Spleen (tissue), 11 donors: ENCODE results near the gene WHRN. TPM values are rescaled to one million over a fixed set of nuclear protein-coding genes. Genes with fewer than 3 reads are reported as not detected.

Experiments used
- DNase-seq: peaks from one replicate; pipeline ENCODE4 v3.0.0-alpha.2; 2020
- H3K27ac ChIP-seq, 8 donors: fragments of 200-600 bp; sonication (generic) in 7 of 8; 1 replicate in 4 of 8; 2 replicates in 4 of 8; pipeline versions ENCODE4 v1.5.0 to v1.8.0; 2016 to 2021; ENCODE audit warnings: inconsistent platforms in 4 of 8, mild to moderate bottlenecking in 4 of 8, moderate library complexity in 1 of 8
- H3K27me3 ChIP-seq, 7 donors: fragments of 200-600 bp; sonication (generic) in 6 of 7; replicated peaks in 1 of 7; 1 replicate in 4 of 7; 2 replicates in 3 of 7; pipeline versions ENCODE4 v1.5.0 to v1.8.0; 2016 to 2021; ENCODE audit warnings: inconsistent platforms in 3 of 7, mild to moderate bottlenecking in 1 of 7
- H3K36me3 ChIP-seq, 6 donors: fragments of 200-600 bp; sonication (generic) in 5 of 6; 1 replicate in 4 of 6; 2 replicates in 2 of 6; pipeline versions ENCODE4 v1.5.0 to v1.8.0; 2016 to 2021; ENCODE audit warnings: inconsistent platforms in 2 of 6
- H3K4me1 ChIP-seq, 6 donors: fragments of 200-600 bp; sonication (generic) in 5 of 6; 1 replicate in 3 of 6; 2 replicates in 3 of 6; pipeline versions ENCODE4 v1.5.0 to v1.8.0; 2016 to 2021; ENCODE audit warnings: inconsistent platforms in 3 of 6
- H3K4me3 ChIP-seq, 8 donors: fragments of 200-600 bp; sonication (generic) in 7 of 8; 1 replicate in 4 of 8; 2 replicates in 4 of 8; pipeline versions ENCODE4 v1.5.0 to v1.8.0; 2016 to 2021; ENCODE audit warnings: inconsistent platforms in 4 of 8, mild to moderate bottlenecking in 4 of 8, moderate library complexity in 2 of 8
- H3K9me3 ChIP-seq, 8 donors: fragments of 200-600 bp; sonication (generic) in 7 of 8; 1 replicate in 4 of 8; 2 replicates in 4 of 8; pipeline versions ENCODE4 v1.5.0 to v1.8.0; 2016 to 2021; ENCODE audit warnings: inconsistent platforms in 4 of 8
- CTCF ChIP-seq, 11 experiments: fragments of 200-600 bp in 7 of 11; fragments of 450-650 bp in 4 of 11; sonication (generic) in 4 of 11; IDR thresholded peaks in 8 of 11; conservative IDR thresholded peaks in 3 of 11; 1 replicate in 7 of 11; 2 replicates in 4 of 11; pipeline versions ENCODE4 v1.4.0 to v1.8.0; 2016 to 2021; ENCODE audit warnings: antibody characterized with exemption in 11 of 11, inconsistent platforms in 4 of 11, mild to moderate bottlenecking in 1 of 11
- POLR2A ChIP-seq, 3 donors: fragments of 450-650 bp; IDR thresholded peaks; one replicate each; pipeline ENCODE4 v1.5.1; 2017; ENCODE audit warnings: antibody characterized with exemption in 3 of 3, mild to moderate bottlenecking in 1 of 3
- POLR2AphosphoS5 ChIP-seq, 3 donors: sonication (generic); formaldehyde crosslinking; IDR thresholded peaks; one replicate each; pipeline ENCODE4 v1.5.1; 2017; ENCODE audit warnings: antibody characterized with exemption in 3 of 3
- WGBS, 5 donors: extraction: QIAGEN DNeasy Blood & Tissue Kit in 3 of 5; methylation state at CpG; one replicate each; pipeline versions ENCODE4 v1.1.5 to v1.1.7; 2013 to 2018; 5-methylcytosine and 5-hydroxymethylcytosine counted together
- intact Hi-C: fragments of 100-400 bp; cut with DNase I; formaldehyde crosslinking; loops from one replicate; pipeline ENCODE4 v1.15.0; 2023; ENCODE audit warnings: low total_unique reads
- polyA plus RNA-seq, 3 donors: library from polyadenylated mRNA; stranded (reverse); fragments of 200-250 nt; gene quantifications; one replicate each; pipeline ENCODE4 v1.2.1, GENCODE V29; 2013
- total RNA-seq, 7 donors: library from RNA; depleted of rRNA in 3 of 7; stranded (reverse); fragments of >200 nt in 3 of 7; fragmentation: NEBNext Ultra II Directional in 4 of 7; extraction: Animal tissue kit (Norgen Biotek cat#: 25700) in 4 of 7; gene quantifications; one replicate each; pipeline versions ENCODE4 v1.1.0 to v1.2.1, GENCODE V29; 2016 to 2021
- donor health status: healthy with polysubstance abuse.
- donor health status: DM: no; HTN: no; CAD: no; lungs with moderate emphysema.
- donor health status: DM: no; HTN: no; CAD: no.
- donor health status: Bipolar disorder and iron deficiency.
- donor health status: healthy.
- donor health status: DM: no; HTN: no; CAD: no.
- donor health status: DM: yes; HTN: yes; CAD: no.

WHRN gene
- total and polyA plus RNA-seq, 10 donors = 3.7 to 51.6 (median 26.8) TPM

- H3K27me3 ChIP-seq = no peaks in the 10 kb centered on the region
- TF ChIP-seq POLR2AphosphoS5 (IDR thresholded peaks at IDR 0.05) (no peak), POLR2A (IDR thresholded peaks at IDR 0.05) (no peak), CTCF (IDR thresholded peaks at IDR 0.05 in 8 of 11, conservative IDR thresholded peaks at IDR 0.05 in 3 of 11) (no peak)
- peaks cover 65 to 100% (median 96%) of the 10 kb centered on the region in 6 donors for H3K4me1 ChIP-seq
- DNase-seq = no peak
- H3K4me3 ChIP-seq = peak overlapping the region in 1 of 8 donors; percentile 64
- H3K27ac ChIP-seq = peak overlapping the region; percentile 58 to 99 (median 94)
- H3K36me3 ChIP-seq = peaks cover 4 to 100% (median 45%) of the 10 kb centered on the region in 6 donors
- intact Hi-C loops = no loop called here
- WGBS, 5 donors = 54 to 63% (median 61%) methylated on average over 9 of the region's 9 CpGs
- H3K9me3 ChIP-seq = no peaks in the 10 kb centered on the region
Observed at GRCh38 chr9:114374936-114375335, 130.3 kb downstream of the WHRN start.

GRCh38 chr9:114373960-114374730, 131.1 kb downstream of the WHRN start:
- Histone ChIP-seq H3K27ac (peak overlapping the region; percentile 58 to 99 (median 94)), H3K27me3 (no peaks in the 10 kb centered on the region), H3K36me3 (peaks cover under 1 to 100% (median 44%) of the 10 kb centered on the region in 6 donors), H3K4me3 (peak overlapping the region in 1 of 8 donors; percentile 64), H3K9me3 (no peaks in the 10 kb centered on the region), H3K4me1 (peaks cover 60 to 100% (median 96%) of the 10 kb centered on the region in 6 donors)
- intact Hi-C loops = no loop called here
- TF ChIP-seq POLR2AphosphoS5 (IDR thresholded peaks at IDR 0.05) = peak; percentile 33 to 58 (median 51)
- no peak for TF ChIP-seq POLR2A (IDR thresholded peaks at IDR 0.05)
- TF ChIP-seq CTCF (IDR thresholded peaks at IDR 0.05 in 8 of 11, conservative IDR thresholded peaks at IDR 0.05 in 3 of 11) = no peak
- WGBS, 5 donors = 72 to 84% (median 81%) methylated on average over 11 to 16 of the region's 16 CpGs
- peak; percentile 83 for DNase-seq

GRCh38 chr9:114372921-114373448, 132.3 kb downstream of the WHRN start:
- H3K36me3 ChIP-seq = peaks cover 0 to 100% (median 45%) of the 10 kb centered on the region in 6 donors
- no peaks in the 10 kb centered on the region for H3K9me3 ChIP-seq
- H3K27me3 ChIP-seq = no peaks in the 10 kb centered on the region
- TF ChIP-seq POLR2A (IDR thresholded peaks at IDR 0.05) (no peak), CTCF (IDR thresholded peaks at IDR 0.05 in 8 of 11, conservative IDR thresholded peaks at IDR 0.05 in 3 of 11) (peak in 3 of 11 experiments; percentile 19 to 39 (median 29)), POLR2AphosphoS5 (IDR thresholded peaks at IDR 0.05) (peak; percentile 91 to 97 (median 93))
- H3K4me3 ChIP-seq = peak overlapping the region in 5 of 8 donors; percentile 10 to 64 (median 13)
- intact Hi-C loops = no loop called here
- DNase-seq = peak; percentile 98
- WGBS, 5 donors = 4 to 16% (median 9%) methylated on average over 4 to 9 of the region's 9 CpGs
- peak overlapping the region; percentile 76 to 99 (median 94) for H3K27ac ChIP-seq
- H3K4me1 ChIP-seq = peaks cover 60 to 100% (median 96%) of the 10 kb centered on the region in 6 donors
